Left renal cortex interstitium (tissue), 4 donors: ENCODE measurements around the gene CAMSAP1. TPM values are rescaled to one million over a fixed set of nuclear protein-coding genes. Genes with fewer than 3 reads are reported as not detected.

Source experiments
- DNase-seq, 4 donors: peaks; one replicate each; pipeline ENCODE4 v3.0.0-alpha.2; 2013; ENCODE audit warnings: low read depth in 4 of 4, low spot score in 2 of 4, missing footprints in 1 of 4
- polyA plus RNA-seq, 4 donors: library from polyadenylated mRNA; unstranded; fragments of 120-200 nt; gene quantifications; one replicate each; pipeline ENCODE4 v1.2.1, GENCODE V29; 2013; ENCODE audit not compliant: insufficient read length in 4 of 4

Gene CAMSAP1
- polyA plus RNA-seq, 4 donors, result 21.9 to 28.1 (median 23.9) TPM

DNA sequence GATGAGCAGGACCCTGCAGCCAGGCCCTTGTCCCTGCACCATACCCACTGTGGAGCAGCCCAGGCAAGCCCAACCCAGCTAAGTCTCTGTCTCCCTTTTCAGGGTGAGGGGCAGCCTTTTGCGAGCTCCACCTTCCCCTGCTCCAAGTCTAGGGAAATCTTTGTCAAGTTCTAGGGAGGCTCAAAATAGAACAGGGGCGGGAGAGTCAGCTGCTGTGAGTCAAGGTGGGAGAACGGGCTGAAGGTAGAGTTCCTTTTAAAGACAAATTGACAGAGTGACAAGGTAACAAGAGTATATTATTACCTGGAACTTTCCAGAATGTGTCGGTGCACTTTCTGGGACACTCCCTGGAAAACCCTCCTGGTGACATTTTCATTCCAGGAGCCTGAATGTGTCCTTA, 140.6 kb downstream of the CAMSAP1 start:
- no peak for DNase-seq

- DNase-seq, result no peak
Observed at GRCh38 chr9:135766251-135766650, 141.1 kb downstream of the CAMSAP1 start.

- no peak for DNase-seq
Observed at GRCh38 chr9:135765416-135765815, 141.9 kb downstream of the CAMSAP1 start.

DNA sequence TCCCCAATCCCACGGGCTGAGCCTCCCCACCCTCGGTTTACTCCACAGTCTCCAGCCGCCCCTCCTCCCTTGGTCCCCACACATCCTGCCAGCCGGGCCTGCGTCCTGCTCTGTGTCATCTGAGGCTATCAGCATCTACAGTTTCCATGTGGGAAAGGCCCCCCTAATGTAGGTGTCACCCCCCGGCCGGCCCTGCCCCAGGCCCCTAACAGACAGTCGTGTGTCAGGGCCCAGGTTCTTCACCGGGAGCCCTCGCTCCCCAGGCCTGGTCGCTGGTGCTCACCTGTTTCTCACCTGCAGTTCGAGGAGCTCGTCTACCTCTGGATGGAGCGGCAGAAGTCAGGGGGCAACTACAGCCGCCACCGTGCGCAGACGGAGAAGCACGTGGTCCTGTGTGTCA, 142.6 kb downstream of the CAMSAP1 start:
- DNase-seq, result no peak

DNA sequence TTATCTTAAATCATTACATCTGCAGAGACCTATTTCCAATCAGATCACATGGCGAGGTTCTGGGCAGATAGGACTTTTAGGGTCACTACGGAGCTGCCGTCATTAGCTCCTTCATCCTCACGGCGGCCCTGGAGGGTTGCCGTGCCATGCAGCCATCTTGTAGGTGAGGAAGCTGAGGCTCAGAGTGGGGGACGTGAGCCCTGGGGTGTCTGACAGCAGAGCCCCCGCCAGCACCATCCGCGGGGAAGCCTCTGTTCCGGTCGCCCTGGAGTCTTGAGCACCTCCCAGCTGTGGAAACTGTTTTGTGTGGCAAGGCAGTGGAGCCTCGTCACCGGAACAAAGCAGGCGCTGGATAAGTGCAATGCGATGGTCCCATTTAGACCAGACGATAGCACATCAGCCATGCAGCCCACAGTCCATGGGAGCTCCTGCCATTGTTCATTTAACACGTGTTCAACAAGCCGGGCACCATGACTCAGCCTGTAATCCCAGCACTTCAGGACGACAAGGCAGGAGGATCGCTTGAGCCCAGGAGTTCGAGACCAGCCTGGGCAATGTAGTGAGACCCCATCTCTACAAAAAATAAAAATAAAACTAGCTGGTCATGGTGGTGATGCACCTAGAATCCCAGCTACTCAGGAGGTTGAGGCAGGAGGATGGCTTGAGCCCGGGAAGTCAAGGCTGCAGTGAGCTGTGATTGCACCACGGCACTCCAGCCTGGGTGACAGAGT, 143.5 kb downstream of the CAMSAP1 start:
- DNase-seq, result no peak

- no peak for DNase-seq
Observed at GRCh38 chr9:135762921-135763320, 144.4 kb downstream of the CAMSAP1 start.

- DNase-seq, result no peak
Observed at GRCh38 chr9:135761845-135762168, 145.5 kb downstream of the CAMSAP1 start.

DNA sequence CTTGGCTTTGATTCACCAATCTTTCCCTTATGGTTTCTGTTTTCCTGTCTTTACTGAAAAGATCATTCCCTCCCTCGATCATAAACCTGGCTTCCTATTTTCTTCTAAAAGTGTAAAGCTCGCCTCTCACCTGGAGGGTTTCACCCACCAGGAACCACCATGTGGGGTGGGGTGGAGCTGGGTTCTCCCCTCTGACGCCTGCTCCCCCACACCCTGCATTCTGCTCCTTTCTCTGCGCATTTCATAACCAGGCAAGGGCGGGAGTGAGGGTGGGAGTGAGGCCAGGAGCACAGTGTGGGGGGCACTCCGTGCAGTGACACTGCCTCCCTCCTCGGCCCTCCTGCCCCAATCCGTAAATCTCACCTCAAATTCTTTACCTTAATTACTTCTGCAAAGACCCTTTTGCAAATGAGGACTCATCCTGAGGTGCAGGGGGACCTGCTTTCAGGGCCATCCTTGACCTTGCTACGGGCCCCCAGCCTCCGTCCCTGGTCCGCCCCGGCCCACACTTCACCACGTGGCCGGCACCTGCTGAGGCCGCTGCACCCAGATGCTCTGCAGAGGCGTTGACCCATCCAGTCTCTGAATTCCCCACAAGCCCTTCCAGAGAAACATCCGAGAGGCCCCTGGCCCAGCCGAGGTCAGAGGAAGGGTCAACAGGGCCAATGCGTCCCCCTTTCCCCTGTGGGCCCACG, 146.0 kb downstream of the CAMSAP1 start:
- no peak for DNase-seq

GRCh38 chr9:135760465-135760864, 146.9 kb downstream of the CAMSAP1 start:
- no peak for DNase-seq

GRCh38 chr9:135759676-135760300, 147.6 kb downstream of the CAMSAP1 start:
- DNase-seq, result no peak

GRCh38 chr9:135758870-135759269, 148.5 kb downstream of the CAMSAP1 start:
- DNase-seq, result no peak

Other genes with a start within 250 kb of the CAMSAP1 start
- gene LCN9, start 244.2 kb downstream of the CAMSAP1 start, polyA plus RNA-seq, result not detected
- not detected for gene SOHLH1, start 208.1 kb downstream of the CAMSAP1 start, polyA plus RNA-seq
- gene KCNT1, start 205.4 kb downstream of the CAMSAP1 start, polyA plus RNA-seq, result under 1 TPM; 0.06 to 0.38 (median 0.21) TPM
- gene UBAC1, start 53.8 kb upstream of the CAMSAP1 start, polyA plus RNA-seq, result 10 to 100 TPM; 28.4 to 38.1 (median 34.6) TPM
- 1 to 10 TPM; 6.9 to 9.9 (median 9.6) TPM for gene NACC2, start 187.7 kb upstream of the CAMSAP1 start, polyA plus RNA-seq
- 10 to 100 TPM; 15.9 to 27.6 (median 20.1) TPM for gene TMEM250, start 211.3 kb upstream of the CAMSAP1 start, polyA plus RNA-seq